ENCODE results near the gene PCBP4.

The PCBP4 gene

DNA sequence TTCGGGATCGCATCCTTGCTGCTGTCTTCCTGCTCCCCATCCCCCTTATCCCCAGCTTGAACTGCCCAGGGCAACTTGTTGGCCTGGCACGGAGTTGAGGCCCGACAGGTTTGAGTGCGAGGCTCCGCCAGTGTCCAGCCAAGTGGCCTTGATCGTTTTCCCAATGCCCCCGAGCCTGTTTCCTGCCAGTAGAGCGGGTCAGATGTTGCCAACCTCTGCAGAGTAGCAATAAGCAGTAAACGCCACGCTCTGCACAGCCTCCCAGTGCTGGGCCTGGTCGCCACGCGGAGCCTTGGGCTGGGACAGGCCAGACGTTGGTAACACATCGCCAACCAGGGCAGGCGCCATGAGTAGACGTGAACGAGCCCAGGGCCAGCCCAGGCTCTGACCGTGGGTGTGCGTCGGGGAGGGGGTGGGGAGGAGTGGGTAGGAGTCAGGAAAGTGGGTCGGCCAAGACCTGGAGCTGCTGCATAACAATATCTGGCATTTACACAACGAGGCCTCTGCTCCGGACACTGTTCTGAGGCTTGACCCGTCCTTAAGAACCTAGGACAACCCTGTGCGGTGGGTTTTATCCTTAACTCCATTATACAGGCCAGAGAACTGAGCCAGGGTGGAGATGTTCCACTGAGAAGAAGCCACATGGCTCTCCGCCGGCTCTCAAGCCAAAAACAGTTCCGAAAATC lies 7.2 kb upstream of the PCBP4 start:
- peak overlapping the region; percentile 60 for H3K27ac ChIP-seq (ENCODE audit: low read depth, low read length)
- H3K4me3 ChIP-seq (ENCODE audit: low read length) = peak overlapping the region; percentile 99
- H3K27me3 ChIP-seq (ENCODE audit: control insufficient read depth, low read length) = no peaks in the 10 kb centered on the region
- TF ChIP-seq, protein P1, sequence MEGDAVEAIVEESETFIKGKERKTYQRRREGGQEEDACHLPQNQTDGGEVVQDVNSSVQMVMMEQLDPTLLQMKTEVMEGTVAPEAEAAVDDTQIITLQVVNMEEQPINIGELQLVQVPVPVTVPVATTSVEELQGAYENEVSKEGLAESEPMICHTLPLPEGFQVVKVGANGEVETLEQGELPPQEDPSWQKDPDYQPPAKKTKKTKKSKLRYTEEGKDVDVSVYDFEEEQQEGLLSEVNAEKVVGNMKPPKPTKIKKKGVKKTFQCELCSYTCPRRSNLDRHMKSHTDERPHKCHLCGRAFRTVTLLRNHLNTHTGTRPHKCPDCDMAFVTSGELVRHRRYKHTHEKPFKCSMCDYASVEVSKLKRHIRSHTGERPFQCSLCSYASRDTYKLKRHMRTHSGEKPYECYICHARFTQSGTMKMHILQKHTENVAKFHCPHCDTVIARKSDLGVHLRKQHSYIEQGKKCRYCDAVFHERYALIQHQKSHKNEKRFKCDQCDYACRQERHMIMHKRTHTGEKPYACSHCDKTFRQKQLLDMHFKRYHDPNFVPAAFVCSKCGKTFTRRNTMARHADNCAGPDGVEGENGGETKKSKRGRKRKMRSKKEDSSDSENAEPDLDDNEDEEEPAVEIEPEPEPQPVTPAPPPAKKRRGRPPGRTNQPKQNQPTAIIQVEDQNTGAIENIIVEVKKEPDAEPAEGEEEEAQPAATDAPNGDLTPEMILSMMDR (IDR thresholded peaks at IDR 0.05; ENCODE audit: low read depth, low read length, poor library complexity, severe bottlenecking) = peak; percentile 53
- no peak for TF ChIP-seq EZH2phosphoT487 (IDR thresholded peaks at IDR 0.05; ENCODE audit: borderline replicate concordance, low read length)
- peaks cover 26% of the 10 kb centered on the region for H3F3A ChIP-seq (ENCODE audit: control insufficient read depth, insufficient read depth)
- peaks cover 13% of the 10 kb centered on the region for H3K36me3 ChIP-seq (ENCODE audit: control insufficient read depth, low read length)
- peak overlapping the region; percentile 95 for H3K4me2 ChIP-seq (ENCODE audit: low read length)
- no peaks in the 10 kb centered on the region for H4K20me1 ChIP-seq (ENCODE audit: control insufficient read depth, insufficient read depth, low read depth, low read length)
- H3K4me1 ChIP-seq (ENCODE audit: control insufficient read depth, low read length) = peaks cover 19% of the 10 kb centered on the region
- no peaks in the 10 kb centered on the region for H3K9me2 ChIP-seq (replicated peaks; ENCODE audit: control insufficient read depth, low read length)
- H3K79me2 ChIP-seq (ENCODE audit: control insufficient read depth, low read length) = peaks cover 25% of the 10 kb centered on the region
- no peaks in the 10 kb centered on the region for H3K9me3 ChIP-seq (ENCODE audit: control insufficient read depth, insufficient read depth, low read length)

DNA sequence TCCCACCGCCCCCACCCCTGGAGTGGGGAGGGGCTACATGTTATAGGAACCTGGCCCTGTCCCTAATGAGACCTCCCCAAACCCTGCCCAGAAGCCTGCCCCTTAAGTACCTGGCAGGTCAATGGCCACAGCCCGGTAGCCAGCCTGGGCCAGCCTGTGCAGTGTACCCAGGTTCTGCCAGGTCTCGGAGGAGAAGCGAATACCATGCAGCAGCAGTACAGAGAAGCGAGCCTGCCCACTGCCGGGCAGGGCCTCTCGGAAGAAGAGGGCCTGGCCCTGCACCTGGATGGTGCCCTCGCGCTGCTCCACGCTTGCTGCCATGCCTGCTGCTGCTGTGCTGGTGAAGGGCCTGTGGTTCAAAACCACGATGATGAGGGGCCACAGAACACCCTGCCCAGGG lies 4.1 kb upstream of the PCBP4 start:
- Histone ChIP-seq H3K9me3 (ENCODE audit: control insufficient read depth, insufficient read depth, low read length) (no peaks in the 10 kb centered on the region), H3K36me3 (ENCODE audit: control insufficient read depth, low read length) (peaks cover 13% of the 10 kb centered on the region), H3F3A (ENCODE audit: control insufficient read depth, insufficient read depth) (peaks cover 25% of the 10 kb centered on the region), H3K4me3 (ENCODE audit: low read length) (no peak overlapping the region), H3K27me3 (ENCODE audit: control insufficient read depth, low read length) (peaks cover 11% of the 10 kb centered on the region), H3K4me2 (ENCODE audit: low read length) (no peak overlapping the region), H3K79me2 (ENCODE audit: control insufficient read depth, low read length) (peaks cover 25% of the 10 kb centered on the region), H3K27ac (ENCODE audit: low read depth, low read length) (no peak overlapping the region), H3K4me1 (ENCODE audit: control insufficient read depth, low read length) (peaks cover 34% of the 10 kb centered on the region), H3K9me2 (replicated peaks; ENCODE audit: control insufficient read depth, low read length) (no peaks in the 10 kb centered on the region), H4K20me1 (ENCODE audit: control insufficient read depth, insufficient read depth, low read depth, low read length) (no peaks in the 10 kb centered on the region; the same call in 1 of the 2 replicates)
- TF ChIP-seq, protein P1 (IDR thresholded peaks at IDR 0.05; ENCODE audit: low read depth, low read length, poor library complexity, severe bottlenecking) = no peak
- no peak for TF ChIP-seq EZH2phosphoT487 (IDR thresholded peaks at IDR 0.05; ENCODE audit: borderline replicate concordance, low read length)

DNA sequence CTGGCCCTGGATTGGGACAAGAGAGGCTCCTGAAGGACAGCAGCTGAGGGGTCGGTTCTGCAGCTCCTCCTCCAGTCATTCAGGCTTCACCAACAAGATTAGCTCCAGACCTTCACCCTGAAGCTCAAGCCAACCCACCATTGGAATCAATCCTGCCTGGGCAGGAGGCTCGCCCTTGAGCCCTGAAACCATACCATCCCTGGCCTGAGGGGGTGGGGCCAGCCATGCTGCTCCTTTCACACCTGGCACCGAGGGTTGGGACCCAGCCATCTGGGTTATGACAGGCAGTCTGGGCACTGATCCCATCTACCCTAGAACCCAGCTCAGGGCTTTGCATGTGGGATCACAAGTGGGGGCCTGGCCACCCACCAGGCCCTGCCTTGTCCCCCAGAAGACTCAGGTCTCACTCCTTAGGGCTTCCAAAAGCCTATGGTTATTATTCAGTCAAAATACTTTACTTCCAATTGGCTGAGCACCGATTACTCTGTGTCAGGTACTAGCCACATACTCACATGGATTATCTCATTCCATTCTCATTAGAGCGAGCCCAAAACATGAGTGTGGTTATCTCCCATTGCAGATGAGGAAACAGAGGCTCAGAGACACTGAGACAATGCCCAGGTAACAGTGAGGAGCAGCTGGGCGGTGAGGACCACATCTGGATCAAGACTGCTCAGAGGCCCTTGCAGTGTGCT lies 3.5 kb upstream of the PCBP4 start:
- Histone ChIP-seq H3K36me3 (ENCODE audit: control insufficient read depth, low read length) (peaks cover 13% of the 10 kb centered on the region), H3K27me3 (ENCODE audit: control insufficient read depth, low read length) (peaks cover 17% of the 10 kb centered on the region), H3F3A (ENCODE audit: control insufficient read depth, insufficient read depth) (peaks cover 22% of the 10 kb centered on the region; the same call in 1 of the 2 replicates), H3K9me3 (ENCODE audit: control insufficient read depth, insufficient read depth, low read length) (no peaks in the 10 kb centered on the region), H4K20me1 (ENCODE audit: control insufficient read depth, insufficient read depth, low read depth, low read length) (no peaks in the 10 kb centered on the region; the same call in 1 of the 2 replicates), H3K4me2 (ENCODE audit: low read length) (no peak overlapping the region), H3K4me3 (ENCODE audit: low read length) (no peak overlapping the region), H3K4me1 (ENCODE audit: control insufficient read depth, low read length) (peaks cover 31% of the 10 kb centered on the region), H3K27ac (ENCODE audit: low read depth, low read length) (no peak overlapping the region), H3K9me2 (replicated peaks; ENCODE audit: control insufficient read depth, low read length) (no peaks in the 10 kb centered on the region), H3K79me2 (ENCODE audit: control insufficient read depth, low read length) (peaks cover 25% of the 10 kb centered on the region)
- TF ChIP-seq, protein P1 (IDR thresholded peaks at IDR 0.05; ENCODE audit: low read depth, low read length, poor library complexity, severe bottlenecking) = no peak
- TF ChIP-seq EZH2phosphoT487 (IDR thresholded peaks at IDR 0.05; ENCODE audit: borderline replicate concordance, low read length) = no peak

All from DOHH2 (cell line).